Adrenal gland (tissue), 12 donors: ENCODE measurements around the gene FAXDC2. TPM values are rescaled to one million over a fixed set of nuclear protein-coding genes. Genes with fewer than 3 reads are reported as not detected.
"Not testable (repeated sequence)": the region's sequence is repeated elsewhere in the genome, so short reads cannot be mapped to it uniquely, and the experiment has no call there.

Experiments used
- DNase-seq, 7 donors: peaks; one replicate each; pipeline ENCODE4 v3.0.0-alpha.2; 2019 to 2020
- H3K27ac ChIP-seq, 5 donors: fragments of 200-600 bp; sonication (generic) in 4 of 5; 1 replicate in 3 of 5; 2 replicates in 2 of 5; pipeline versions ENCODE4 v1.5.1 to v1.8.0; 2016 to 2020; ENCODE audit warnings: mild to moderate bottlenecking in 1 of 5
- H3K27me3 ChIP-seq: fragments of 200-600 bp; 2 replicates; pipeline ENCODE4 v1.8.0; 2021
- H3K36me3 ChIP-seq, 2 donors: fragments of 200-600 bp; replicated peaks in 1 of 2; 1 replicate in 1 of 2; 2 replicates in 1 of 2; pipeline versions ENCODE4 v1.5.1 to v1.8.0; 2018 to 2022
- H3K4me1 ChIP-seq, 2 donors: fragments of 200-600 bp; replicated peaks in 1 of 2; 1 replicate in 1 of 2; 2 replicates in 1 of 2; pipeline versions ENCODE4 v1.5.1 to v1.8.0; 2018 to 2021
- H3K4me3 ChIP-seq, 4 donors: fragments of 200-600 bp; sonication (generic) in 3 of 4; one replicate each; pipeline ENCODE4 v1.5.1; 2016 to 2018
- H3K9me3 ChIP-seq, 3 donors: fragments of 200-600 bp; sonication (generic) in 1 of 3; replicated peaks in 1 of 3; 1 replicate in 2 of 3; 2 replicates in 1 of 3; pipeline versions ENCODE4 v1.5.1 to v1.8.0; 2016 to 2021
- POLR2A ChIP-seq, 2 donors: fragments of 450-650 bp; IDR thresholded peaks; one replicate each; pipeline ENCODE4 v1.6.1; 2017; ENCODE audit warnings: antibody characterized with exemption in 2 of 2, mild to moderate bottlenecking in 2 of 2, moderate library complexity in 1 of 2
- WGBS, 4 donors: extraction: QIAGEN DNeasy Blood & Tissue Kit in 2 of 4; methylation state at CpG; one replicate each; pipeline versions ENCODE4 v1.1.5 to v1.1.7; 2013 to 2017; 5-methylcytosine and 5-hydroxymethylcytosine counted together
- intact Hi-C, 2 donors: fragments of 100-400 bp; cut with DNase I; formaldehyde crosslinking; loops; one replicate each; pipeline versions ENCODE4 v1.14.1 to v1.15.0; 2022 to 2023
- polyA plus RNA-seq, 3 donors: library from polyadenylated mRNA; stranded (reverse); fragments of 200-250 nt in 2 of 3; fragments of 350-450 nt in 1 of 3; fragmentation: Illumina TruSeq in 1 of 3; extraction: RNeasy Lipid Tissue Mini Kit (QIAGEN cat#74804) in 1 of 3; gene quantifications; one replicate each; pipeline ENCODE4 v1.2.3, GENCODE V29; 2013 to 2014
- total RNA-seq, 9 donors: library from RNA; depleted of rRNA in 4 of 9; stranded (reverse); fragments of >200 nt in 4 of 9; fragments of 120-200 nt in 1 of 9; fragmentation: NEBNext Ultra II Directional in 1 of 9; extraction: Animal tissue kit (Norgen Biotek cat#: 25700) in 1 of 9; gene quantifications; one replicate each; pipeline versions ENCODE4 v1.1.0 to v1.2.4, GENCODE V29; 2013 to 2023
- TF ChIP-seq, protein P1 (sequence below), 6 experiments: fragments of 450-650 bp in 4 of 6; fragments of 200-600 bp in 2 of 6; sonication (generic) in 1 of 6; IDR thresholded peaks; 1 replicate in 5 of 6; 2 replicates in 1 of 6; pipeline versions ENCODE4 v1.5.1 to v1.8.0; 2016 to 2021; ENCODE audit warnings: antibody characterized with exemption in 6 of 6, mild to moderate bottlenecking in 2 of 6, moderate library complexity in 1 of 6
- donor health status: healthy with polysubstance abuse.
- donor health status: Bipolar disorder and iron deficiency.
- donor health status: DM: yes; HTN: yes; CAD: no.
- donor health status: DM: no; HTN: no; CAD: no.
- donor health status: DM: no; HTN: no; CAD: no.
- donor health status: DM: yes; HTN: yes; CAD: no.

The FAXDC2 gene
- total and polyA plus RNA-seq, 12 donors = 12.2 to 86.2 (median 44.0) TPM

DNA sequence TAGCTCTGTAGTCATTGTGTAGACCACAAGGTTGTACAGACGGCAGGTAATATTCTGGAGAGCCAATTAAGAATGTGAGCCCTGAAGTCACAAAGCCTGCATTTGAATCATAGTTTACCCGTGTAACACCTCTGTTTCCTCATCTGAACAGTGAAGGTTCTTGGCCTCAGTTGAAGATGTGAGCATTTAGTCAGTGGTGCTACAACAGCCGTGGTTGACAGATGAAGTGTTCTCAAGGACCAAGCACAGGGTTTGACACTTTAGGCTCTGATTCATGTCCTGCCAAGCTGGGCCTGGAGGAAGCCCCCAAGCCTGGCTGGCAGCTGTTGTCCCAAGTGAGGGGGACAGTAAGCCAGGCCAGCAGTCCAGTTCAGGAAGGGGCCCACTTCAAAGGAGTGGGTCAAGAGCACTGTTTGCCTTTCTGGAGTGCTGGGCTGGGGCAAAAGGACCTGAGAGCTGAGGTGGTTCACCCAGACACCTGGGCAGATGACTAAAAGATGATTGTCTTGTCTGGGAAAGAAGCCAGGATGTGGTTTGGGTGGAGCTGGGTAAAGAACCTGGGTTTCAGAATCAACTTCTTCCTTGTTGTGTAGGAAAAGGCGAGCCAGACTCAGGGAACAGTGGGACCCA lies 20.7 kb downstream of the FAXDC2 start:
- H3K4me3 ChIP-seq = no peak overlapping the region
- H3K9me3 ChIP-seq = no peaks in the 10 kb centered on the region
- peaks cover 0 to 26% of the 10 kb centered on the region in 2 donors for H3K36me3 ChIP-seq
- intact Hi-C loops = no loop called here
- H3K4me1 ChIP-seq = peaks cover 0 to 4% of the 10 kb centered on the region in 2 donors
- H3K27me3 ChIP-seq = no peaks in the 10 kb centered on the region
- H3K27ac ChIP-seq = peak overlapping the region in 1 of 5 donors; percentile 26
- no peak for DNase-seq
- TF ChIP-seq, protein P1, sequence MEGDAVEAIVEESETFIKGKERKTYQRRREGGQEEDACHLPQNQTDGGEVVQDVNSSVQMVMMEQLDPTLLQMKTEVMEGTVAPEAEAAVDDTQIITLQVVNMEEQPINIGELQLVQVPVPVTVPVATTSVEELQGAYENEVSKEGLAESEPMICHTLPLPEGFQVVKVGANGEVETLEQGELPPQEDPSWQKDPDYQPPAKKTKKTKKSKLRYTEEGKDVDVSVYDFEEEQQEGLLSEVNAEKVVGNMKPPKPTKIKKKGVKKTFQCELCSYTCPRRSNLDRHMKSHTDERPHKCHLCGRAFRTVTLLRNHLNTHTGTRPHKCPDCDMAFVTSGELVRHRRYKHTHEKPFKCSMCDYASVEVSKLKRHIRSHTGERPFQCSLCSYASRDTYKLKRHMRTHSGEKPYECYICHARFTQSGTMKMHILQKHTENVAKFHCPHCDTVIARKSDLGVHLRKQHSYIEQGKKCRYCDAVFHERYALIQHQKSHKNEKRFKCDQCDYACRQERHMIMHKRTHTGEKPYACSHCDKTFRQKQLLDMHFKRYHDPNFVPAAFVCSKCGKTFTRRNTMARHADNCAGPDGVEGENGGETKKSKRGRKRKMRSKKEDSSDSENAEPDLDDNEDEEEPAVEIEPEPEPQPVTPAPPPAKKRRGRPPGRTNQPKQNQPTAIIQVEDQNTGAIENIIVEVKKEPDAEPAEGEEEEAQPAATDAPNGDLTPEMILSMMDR (IDR thresholded peaks at IDR 0.05) = no peak
- TF ChIP-seq POLR2A (IDR thresholded peaks at IDR 0.05) = no peak
- WGBS, 4 donors = 75 to 88% (median 83%) methylated on average over 4 of the region's 4 CpGs

DNA sequence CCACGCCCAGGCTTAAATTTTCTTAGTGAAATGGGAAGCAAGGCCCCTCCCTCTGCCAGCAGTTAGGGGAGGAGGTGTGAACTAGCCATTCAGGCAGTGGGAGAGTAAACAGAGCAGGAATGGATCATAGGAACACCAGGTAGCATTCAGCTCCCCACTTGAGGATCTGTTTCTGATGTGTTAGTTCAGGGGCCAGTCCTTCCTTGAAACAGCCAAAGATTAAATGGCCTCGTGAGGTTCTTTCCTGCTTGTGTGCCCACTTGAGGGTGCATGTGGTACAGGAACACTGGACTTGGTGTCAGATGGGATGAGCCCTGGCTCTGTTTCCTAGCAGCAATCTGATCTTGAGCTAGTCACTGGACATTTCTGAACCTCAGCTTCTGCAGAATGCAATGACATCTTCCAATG lies 21.2 kb downstream of the FAXDC2 start:
- 89 to 90% (median 90%) methylated on average over 2 of the region's 2 CpGs for WGBS, 4 donors
- Histone ChIP-seq H3K27me3 (no peaks in the 10 kb centered on the region), H3K36me3 (peaks cover 0 to 31% of the 10 kb centered on the region in 2 donors), H3K4me3 (no peak overlapping the region), H3K4me1 (no peaks in the 10 kb centered on the region), H3K9me3 (no peaks in the 10 kb centered on the region), H3K27ac (peak overlapping the region in 1 of 5 donors; percentile 26)
- DNase-seq = peak in 1 of 7 donors; percentile 72
- no peak for TF ChIP-seq POLR2A (IDR thresholded peaks at IDR 0.05)
- TF ChIP-seq, protein P1 (IDR thresholded peaks at IDR 0.05) = no peak
- intact Hi-C loops = no loop called here

DNA sequence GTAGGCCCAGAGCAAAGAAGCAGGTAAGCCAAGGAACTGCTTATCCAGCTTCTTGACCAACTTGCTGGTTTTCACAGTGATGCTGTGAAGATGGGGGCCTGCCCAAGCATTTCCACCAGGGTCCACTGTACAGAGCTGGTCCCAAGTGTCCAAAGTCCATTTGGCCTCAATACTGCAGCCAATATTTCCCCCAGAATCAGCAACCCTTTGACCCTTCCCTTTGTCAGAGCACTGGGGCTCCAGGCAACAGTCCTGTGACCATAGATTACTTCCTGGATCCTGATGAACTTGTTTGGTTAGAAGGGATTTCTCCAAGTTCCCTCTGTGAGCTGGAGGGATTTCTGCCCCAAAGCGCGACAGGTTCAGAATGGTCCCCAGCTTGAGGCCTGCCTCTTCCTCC lies 26.3 kb downstream of the FAXDC2 start:
- TF ChIP-seq, protein P1 (IDR thresholded peaks at IDR 0.05) = no peak
- no peak for TF ChIP-seq POLR2A (IDR thresholded peaks at IDR 0.05)
- Histone ChIP-seq H3K36me3 (peaks cover 0 to 56% of the 10 kb centered on the region in 2 donors), H3K27me3 (no peaks in the 10 kb centered on the region), H3K4me1 (peaks cover 9 to 19% of the 10 kb centered on the region in 2 donors), H3K4me3 (no peak overlapping the region), H3K9me3 (no peaks in the 10 kb centered on the region), H3K27ac (peak overlapping the region in 1 of 5 donors; percentile 78)
- WGBS, 4 donors = 97 to 100% (median 99%) methylated on average over 2 of the region's 2 CpGs
- intact Hi-C loops = no loop called here
- DNase-seq = no peak

DNA sequence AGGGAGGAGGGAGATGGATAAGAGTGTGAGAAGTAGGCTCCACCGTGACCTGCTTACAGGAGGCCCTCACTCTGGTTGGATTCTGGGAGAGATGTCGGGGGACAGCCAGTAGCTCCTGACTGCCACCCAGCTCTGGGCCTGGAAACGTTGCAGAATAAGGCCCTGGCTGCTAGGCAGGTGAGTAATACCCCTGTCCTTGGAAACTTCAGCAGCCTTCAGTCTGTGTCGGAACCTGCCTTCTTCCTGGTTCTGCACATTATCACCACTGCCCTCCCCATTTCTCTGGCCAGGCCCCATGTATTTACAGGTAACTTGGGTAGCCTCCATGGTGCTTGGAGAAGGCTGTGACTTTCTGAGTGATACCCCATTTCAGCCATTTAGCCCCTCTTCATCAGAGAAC lies 26.8 kb downstream of the FAXDC2 start:
- Histone ChIP-seq H3K27ac (peak overlapping the region in 2 of 5 donors; percentile 22 to 78), H3K36me3 (peaks cover 0 to 61% of the 10 kb centered on the region in 2 donors), H3K27me3 (no peaks in the 10 kb centered on the region), H3K4me3 (no peak overlapping the region), H3K4me1 (peaks cover 9 to 23% of the 10 kb centered on the region in 2 donors), H3K9me3 (no peaks in the 10 kb centered on the region)
- TF ChIP-seq, protein P1 (IDR thresholded peaks at IDR 0.05) = no peak
- TF ChIP-seq POLR2A (IDR thresholded peaks at IDR 0.05) = no peak
- 56 to 65% (median 62%) methylated on average over 4 of the region's 4 CpGs for WGBS, 4 donors
- DNase-seq = peak in 3 of 7 donors; percentile 28 to 41 (median 29)
- intact Hi-C loops = no loop called here

DNA sequence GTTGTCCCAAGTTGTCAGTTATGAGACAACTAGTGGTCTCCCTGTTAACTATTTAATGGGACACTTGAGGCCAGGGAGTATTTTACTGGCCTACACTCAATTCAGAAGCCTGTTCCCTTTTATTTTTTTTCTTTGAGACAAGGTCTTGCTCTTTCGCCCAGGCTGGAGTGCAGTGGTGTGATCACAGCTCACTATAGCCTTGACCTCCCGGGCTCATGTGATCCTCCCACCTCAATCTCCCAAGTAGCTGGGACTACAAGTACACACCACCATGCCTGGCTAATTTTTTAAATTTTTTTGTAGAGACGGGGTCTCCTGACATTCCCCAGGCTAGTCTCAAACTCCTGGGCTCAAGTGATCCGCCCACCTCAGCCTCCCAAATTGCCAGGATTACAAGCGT lies 27.5 kb downstream of the FAXDC2 start:
- intact Hi-C loops, H3K9me3 ChIP-seq, H3K27me3 ChIP-seq, H3K4me3 ChIP-seq: not testable (repeated sequence)
- Histone ChIP-seq H3K4me1 (peaks cover 12 to 29% of the 10 kb centered on the region in 2 donors), H3K36me3 (peaks cover 0 to 64% of the 10 kb centered on the region in 2 donors), H3K27ac (peak overlapping the region in 2 of 5 donors; percentile 22 to 78)
- peak in 3 of 7 donors; percentile 45 to 57 (median 48) for DNase-seq
- WGBS, 4 donors = 59 to 66% (median 62%) methylated on average over 5 of the region's 5 CpGs
